ENCODE measurements around the gene MMD.
"Not testable (repeated sequence)": the region's sequence is repeated elsewhere in the genome, so short reads cannot be mapped to it uniquely, and the experiment has no call there.

MMD gene

GRCh38 chr17:55422828-55423164 is 1.2 kb upstream of the MMD start:
- DNase-seq (ENCODE audit: low read depth): not testable (repeated sequence)

- no peak for DNase-seq (ENCODE audit: low read depth)
These were observed 858 bp downstream of the MMD start for GRCh38 chr17:55420776-55421178.

GRCh38 chr17:55420067-55420775 is 1.4 kb downstream of the MMD start:
- no peak for DNase-seq (ENCODE audit: low read depth)

GRCh38 chr17:55418369-55419268 is 3.0 kb downstream of the MMD start:
- no peak for DNase-seq (ENCODE audit: low read depth)

GRCh38 chr17:55417411-55418268 is 4.0 kb downstream of the MMD start:
- DNase-seq (ENCODE audit: low read depth): no peak

GRCh38 chr17:55416470-55417052 is 5.1 kb downstream of the MMD start:
- DNase-seq (ENCODE audit: low read depth): no peak

GRCh38 chr17:55416000-55416399 is 5.6 kb downstream of the MMD start:
- DNase-seq (ENCODE audit: low read depth): no peak

GRCh38 chr17:55414983-55415382 is 6.7 kb downstream of the MMD start:
- DNase-seq (ENCODE audit: low read depth): no peak

- DNase-seq (ENCODE audit: low read depth): no peak
These were observed 7.7 kb downstream of the MMD start for GRCh38 chr17:55413825-55414489.

GRCh38 chr17:55411463-55411855 is 10.2 kb downstream of the MMD start:
- DNase-seq (ENCODE audit: low read depth): no peak

GRCh38 chr17:55410722-55411462 is 10.7 kb downstream of the MMD start:
- DNase-seq (ENCODE audit: low read depth): no peak

GRCh38 chr17:55409030-55409800 is 12.4 kb downstream of the MMD start:
- DNase-seq (ENCODE audit: low read depth): no peak

GRCh38 chr17:55407641-55408566 is 13.7 kb downstream of the MMD start:
- DNase-seq (ENCODE audit: low read depth): no peak

- DNase-seq (ENCODE audit: low read depth): no peak
These were observed 16.0 kb downstream of the MMD start for GRCh38 chr17:55405600-55405999.

- not testable (repeated sequence) for DNase-seq (ENCODE audit: low read depth)
These were observed 17.4 kb downstream of the MMD start for GRCh38 chr17:55404197-55404596.

GRCh38 chr17:55402374-55402773 is 19.3 kb downstream of the MMD start:
- DNase-seq (ENCODE audit: low read depth): no peak

- no peak for DNase-seq (ENCODE audit: low read depth)
These were observed 22.9 kb downstream of the MMD start for GRCh38 chr17:55398689-55399088.

GRCh38 chr17:55395803-55396505 is 25.7 kb downstream of the MMD start:
- no peak for DNase-seq (ENCODE audit: low read depth)
